ENCODE results near the gene SHQ1. TPM values are rescaled to one million over a fixed set of nuclear protein-coding genes. Genes with fewer than 3 reads are reported as not detected.

SHQ1 gene
- total and polyA plus RNA-seq, 2 of the 4 experiments (the other 2 are of a cell fraction) = 10.4 to 19.4 TPM

GRCh38 chr3:72745146-72745999 is 102.9 kb downstream of the SHQ1 start (continued):
- no peak for TF ChIP-seq RCOR1 (IDR thresholded peaks at IDR 0.05; ENCODE audit: insufficient replicate concordance, low read length)

GRCh38 chr3:72744330-72744729 is 103.9 kb downstream of the SHQ1 start:
- Histone ChIP-seq H2AK5ac (ENCODE audit: low read depth, low read length) (no peak overlapping the region), H4K91ac (ENCODE audit: insufficient read depth, low read depth, low read length) (no peak overlapping the region), H2BK120ac (ENCODE audit: low read depth, low read length) (no peak overlapping the region), H2BK15ac (ENCODE audit: low read depth, low read length) (no peak overlapping the region), H3K18ac (ENCODE audit: low read depth, low read length) (no peak overlapping the region), H3K27me3 (ENCODE audit: control insufficient read depth, insufficient read depth, low read length) (no peaks in the 10 kb centered on the region), H2BK20ac (ENCODE audit: low read depth, low read length) (no peak overlapping the region), H3K36me3 (ENCODE audit: control insufficient read depth, insufficient read depth, low read length) (no peaks in the 10 kb centered on the region), H3K79me1 (ENCODE audit: low read depth in 1 of 2, low read length in 2 of 2) (no peaks in the 10 kb centered on the region), H3K56ac (ENCODE audit: extremely low read depth, insufficient read depth, low read length) (no peak overlapping the region), H2BK5ac (ENCODE audit: low read depth, low read length, poor library complexity, severe bottlenecking) (no peak overlapping the region), H4K8ac (ENCODE audit: low read depth in 2 of 2, low read length in 2 of 2) (no peak overlapping the region), H3K9me3 (ENCODE audit: control insufficient read depth, insufficient read depth, low read length) (no peaks in the 10 kb centered on the region), H3K4me2 (ENCODE audit: low read depth, low read length) (no peak overlapping the region), H4K5ac (ENCODE audit: low read depth, low read length) (no peak overlapping the region), H3K23ac (ENCODE audit: low read depth, low read length) (no peak overlapping the region; the same call in 1 of the 2 replicates), H3K9me1 (ENCODE audit: insufficient read depth, low read length) (no peaks in the 10 kb centered on the region), H4K20me1 (ENCODE audit: insufficient read depth, low read length) (no peaks in the 10 kb centered on the region), H3K9ac (ENCODE audit: low read depth, low read length) (no peak overlapping the region), H3K27ac (ENCODE audit: insufficient read depth, low read length) (no peak overlapping the region), H3K14ac (replicated peaks; ENCODE audit: low read depth, low read length) (no peak overlapping the region), H3K4ac (ENCODE audit: low read depth, low read length) (no peak overlapping the region), H3K4me1 (ENCODE audit: control insufficient read depth, insufficient read depth, low read length) (no peaks in the 10 kb centered on the region), H2AK9ac (replicated peaks; ENCODE audit: low read depth, low read length, poor library complexity) (no peak overlapping the region), H2AFZ (replicated peaks; ENCODE audit: low read length, poor library complexity) (no peak overlapping the region), H3K4me3 (ENCODE audit: insufficient read depth, low read depth, low read length) (no peak overlapping the region)
- POLR2A ChIA-PET (ENCODE audit: unreplicated experiment) = no interaction called here
- no CpG with 5 or more reads among the region's 1 CpG for WGBS, 2 experiments (ENCODE audit: extremely low coverage in 2 of 2, insufficient read length in 1 of 2)
- no peak for ATAC-seq (ENCODE audit: low read depth)
- dilution Hi-C loops (cut with HindIII; ENCODE audit: low sequenced_read_pairs, unreplicated experiment) = no loop called here
- in situ Hi-C loops (cut with MboI; ENCODE audit: low sequenced_read_pairs) = no loop called here
- intact Hi-C loops (cut with micrococcal nuclease) = no loop called here
- BruUV-seq (replicated peaks) = no TSS peak
- no peak for DNase-seq
- CTCF ChIA-PET = interaction anchor here (0.6 kb wide), 1 partner anchor 268 kb away, joined by 3 read pairs; no protein-coding TSS in a partner anchor
- no peak for TF ChIP-seq RAD21 (IDR thresholded peaks at IDR 0.05; ENCODE audit: low read length)
- TF ChIP-seq FOS (IDR thresholded peaks at IDR 0.05; ENCODE audit: low read depth, low read length) = no peak
- no peak for TF ChIP-seq RCOR1 (IDR thresholded peaks at IDR 0.05; ENCODE audit: insufficient replicate concordance, low read length)
- TF ChIP-seq MAZ (IDR thresholded peaks at IDR 0.05; ENCODE audit: borderline replicate concordance, low read depth, low read length) = no peak
- no peak for TF ChIP-seq CTCF (conservative IDR thresholded peaks at IDR 0.05; ENCODE audit: low read depth, low read length)
- no peak for TF ChIP-seq MXI1 (IDR thresholded peaks at IDR 0.05; ENCODE audit: borderline replicate concordance, low read depth, low read length)
- no peak for TF ChIP-seq SMC3 (IDR thresholded peaks at IDR 0.05; ENCODE audit: low read depth, low read length)
- TF ChIP-seq NFE2L2 (IDR thresholded peaks at IDR 0.05; ENCODE audit: low read depth, low read length) = no peak
- TF ChIP-seq CHD1 (IDR thresholded peaks at IDR 0.05; ENCODE audit: low read depth, low read length) = no peak
- TF ChIP-seq ELK1 (IDR thresholded peaks at IDR 0.05; ENCODE audit: borderline replicate concordance, low read depth, low read length) = no peak
- TF ChIP-seq BHLHE40 (IDR thresholded peaks at IDR 0.05; ENCODE audit: low read depth, low read length) = no peak
- TF ChIP-seq MAFK (IDR thresholded peaks at IDR 0.05; ENCODE audit: low read depth, low read length) = no peak
